Esophagus muscularis mucosa (tissue), 4 donors: ENCODE results near the gene CCDC92. TPM values are rescaled to one million over a fixed set of nuclear protein-coding genes. Genes with fewer than 3 reads are reported as not detected.
A peak's percentile ranks its signal among the peaks of the same experiment; 100 is the strongest.

Experiments used
- DNase-seq: peaks from one replicate; pipeline ENCODE4 v3.0.0-alpha.2; 2017; ENCODE audit errors: extremely low spot score
- H3K27ac ChIP-seq, 4 donors: fragments of 200-600 bp; sonication (generic); replicated peaks in 1 of 4; 1 replicate in 3 of 4; 2 replicates in 1 of 4; pipeline ENCODE4 v1.5.1; 2016 to 2019; ENCODE audit warnings: mild to moderate bottlenecking in 1 of 4
- H3K27me3 ChIP-seq, 4 donors: fragments of 200-600 bp; sonication (generic); one replicate each; pipeline versions ENCODE4 v1.5.1 to v1.6.0; 2016 to 2019
- H3K36me3 ChIP-seq, 4 donors: fragments of 200-600 bp; sonication (generic); one replicate each; pipeline ENCODE4 v1.5.1; 2016 to 2019
- H3K4me1 ChIP-seq, 4 donors: fragments of 200-600 bp; sonication (generic); one replicate each; pipeline ENCODE4 v1.5.1; 2016 to 2019
- H3K4me3 ChIP-seq, 4 donors: fragments of 200-600 bp; sonication (generic); 1 replicate in 2 of 4; 2 replicates in 2 of 4; pipeline ENCODE4 v1.5.1; 2016 to 2019; ENCODE audit warnings: mild to moderate bottlenecking in 4 of 4, moderate library complexity in 1 of 4
- H3K9me3 ChIP-seq, 4 donors: fragments of 200-600 bp; sonication (generic); 1 replicate in 3 of 4; 2 replicates in 1 of 4; pipeline ENCODE4 v1.5.1; 2016 to 2019
- CTCF ChIP-seq, 3 experiments: fragments of 200-600 bp in 2 of 3; fragments of 450-650 bp in 1 of 3; sonication (generic) in 2 of 3; IDR thresholded peaks; one replicate each; pipeline ENCODE4 v1.5.1; 2017 to 2019; ENCODE audit warnings: antibody characterized with exemption in 3 of 3, mild to moderate bottlenecking in 2 of 3, moderate library complexity in 1 of 3
- EP300 ChIP-seq: sonication (generic); formaldehyde crosslinking; IDR thresholded peaks from one replicate; pipeline ENCODE4 v1.6.1; 2017; ENCODE audit warnings: antibody characterized with exemption
- POLR2A ChIP-seq: fragments of 450-650 bp; IDR thresholded peaks from one replicate; pipeline ENCODE4 v1.6.1; 2017; ENCODE audit warnings: antibody characterized with exemption, moderate library complexity, mild to moderate bottlenecking, low read depth
- POLR2AphosphoS5 ChIP-seq, 2 donors: sonication (generic); formaldehyde crosslinking; IDR thresholded peaks; one replicate each; pipeline ENCODE4 v1.6.1; 2017; ENCODE audit warnings: antibody characterized with exemption in 2 of 2
- WGBS: methylation state at CpG from one replicate; pipeline ENCODE4 v1.1.5; 2018; 5-methylcytosine and 5-hydroxymethylcytosine counted together
- intact Hi-C: fragments of 100-400 bp; cut with DNase I; formaldehyde crosslinking; loops from one replicate; pipeline ENCODE4 v1.15.1; 2023
- total RNA-seq, 4 donors: library from RNA; depleted of rRNA; stranded (reverse); fragments of >200 nt; gene quantifications; one replicate each; pipeline versions ENCODE4 v1.1.0 to v1.2.1, GENCODE V29; 2016

CCDC92 gene
- total RNA-seq, 4 donors from 2014 or later = 42.2 to 66.3 (median 54.1) TPM

GRCh38 chr12:123989168-123989567 lies 16.5 kb upstream of the CCDC92 start:
- H3K36me3 ChIP-seq = peaks cover 5 to 46% (median 22%) of the 10 kb centered on the region in 4 donors
- intact Hi-C loops = no loop called here

GRCh38 chr12:123987022-123987421 lies 14.4 kb upstream of the CCDC92 start:
- Histone ChIP-seq H3K4me1 (peaks cover 19 to 45% (median 29%) of the 10 kb centered on the region in 4 donors), H3K27me3 (no peaks in the 10 kb centered on the region), H3K36me3 (peaks cover 5 to 44% (median 19%) of the 10 kb centered on the region in 4 donors), H3K4me3 (no peak overlapping the region), H3K27ac (no peak overlapping the region), H3K9me3 (no peaks in the 10 kb centered on the region)
- peak; percentile 1 for DNase-seq
- 84% methylated on average over 2 of the region's 2 CpGs for WGBS
- intact Hi-C loops = no loop called here
- no peak for TF ChIP-seq POLR2AphosphoS5 (IDR thresholded peaks at IDR 0.05)

More at GRCh38 chr12:123989168-123989567, 16.5 kb upstream of the CCDC92 start:
- Histone ChIP-seq H3K27me3 (no peaks in the 10 kb centered on the region), H3K27ac (no peak overlapping the region), H3K4me1 (peaks cover 14 to 59% (median 21%) of the 10 kb centered on the region in 4 donors), H3K9me3 (no peaks in the 10 kb centered on the region), H3K4me3 (no peak overlapping the region)
- WGBS = 98% methylated on average over 5 of the region's 5 CpGs
- TF ChIP-seq EP300 (no peak), POLR2AphosphoS5 (IDR thresholded peaks at IDR 0.05) (no peak), CTCF (IDR thresholded peaks at IDR 0.05) (no peak), POLR2A (no peak)
- peak; percentile 31 for DNase-seq

- intact Hi-C loops = no loop called here
- peaks cover 5 to 40% (median 17%) of the 10 kb centered on the region in 4 donors for H3K36me3 ChIP-seq
- peaks cover 19 to 39% (median 29%) of the 10 kb centered on the region in 4 donors for H3K4me1 ChIP-seq
- no peaks in the 10 kb centered on the region for H3K9me3 ChIP-seq
- H3K27me3 ChIP-seq = no peaks in the 10 kb centered on the region
- H3K4me3 ChIP-seq = no peak overlapping the region
- peak; percentile 55 for DNase-seq
- TF ChIP-seq EP300 (no peak), CTCF (IDR thresholded peaks at IDR 0.05) (no peak), POLR2A (no peak), POLR2AphosphoS5 (IDR thresholded peaks at IDR 0.05) (no peak)
- no peak overlapping the region for H3K27ac ChIP-seq
- WGBS = 81% methylated on average over 3 of the region's 3 CpGs
Observed at GRCh38 chr12:123986374-123986965, 13.8 kb upstream of the CCDC92 start.

GRCh38 chr12:123984903-123985302 lies 12.3 kb upstream of the CCDC92 start:
- intact Hi-C loops = loop anchor here (5.0 kb wide), 1 partner anchor 78 kb away; no protein-coding TSS in a partner anchor
- 80% methylated on average over 4 of the region's 4 CpGs for WGBS
- H3K27me3 ChIP-seq = no peaks in the 10 kb centered on the region
- H3K27ac ChIP-seq = peak overlapping the region in 1 of 4 donors; percentile 6
- no peak overlapping the region for H3K4me3 ChIP-seq
- H3K9me3 ChIP-seq = no peaks in the 10 kb centered on the region
- TF ChIP-seq POLR2AphosphoS5 (IDR thresholded peaks at IDR 0.05) (no peak), CTCF (IDR thresholded peaks at IDR 0.05) (no peak), EP300 (no peak), POLR2A (no peak)
- peaks cover 15 to 24% (median 16%) of the 10 kb centered on the region in 4 donors for H3K4me1 ChIP-seq
- peaks cover 5 to 31% (median 11%) of the 10 kb centered on the region in 4 donors for H3K36me3 ChIP-seq
- DNase-seq = peak; percentile 68

GRCh38 chr12:123983822-123984485 lies 11.3 kb upstream of the CCDC92 start:
- Histone ChIP-seq H3K27ac (peak overlapping the region in 1 of 4 donors; percentile 6), H3K4me3 (no peak overlapping the region), H3K36me3 (peaks cover 0 to 23% (median 7%) of the 10 kb centered on the region in 4 donors), H3K9me3 (no peaks in the 10 kb centered on the region), H3K4me1 (peaks cover 11 to 15% (median 13%) of the 10 kb centered on the region in 4 donors), H3K27me3 (no peaks in the 10 kb centered on the region)
- DNase-seq = no peak
- intact Hi-C loops = loop anchor here (5.0 kb wide), 1 partner anchor 77 kb away; no protein-coding TSS in a partner anchor
- no peak for TF ChIP-seq POLR2A
- TF ChIP-seq CTCF (IDR thresholded peaks at IDR 0.05) = peak; percentile 37 to 67 (median 59)
- WGBS = 76% methylated on average over 6 of the region's 7 CpGs
